HUES6 (cell line): ENCODE measurements around the gene PPP1CB.

Experiments used
- H3K27ac ChIP-seq: 2 replicates; pipeline ENCODE4 v1.7.0; 2013; ENCODE audit warnings: low read depth, mild to moderate bottlenecking, low read length, inconsistent platforms
- H3K27me3 ChIP-seq: 2 replicates; pipeline ENCODE4 v1.6.1; 2013; ENCODE audit warnings: low read length; ENCODE audit not compliant: control insufficient read depth, insufficient read depth
- H3K36me3 ChIP-seq: 2 replicates; pipeline ENCODE4 v1.6.1; 2013; ENCODE audit warnings: low read length; ENCODE audit not compliant: control insufficient read depth, insufficient read depth
- H3K4me1 ChIP-seq: 2 replicates; pipeline ENCODE4 v1.6.1; 2013; ENCODE audit warnings: low read length; ENCODE audit not compliant: control insufficient read depth, insufficient read depth
- H3K4me3 ChIP-seq: 2 replicates; pipeline ENCODE4 v1.5.1; 2013; ENCODE audit warnings: low read depth, low read length
- H3K9ac ChIP-seq: one replicate; pipeline ENCODE4 v1.6.1; 2013; ENCODE audit warnings: mild to moderate bottlenecking, low read length
- H3K9me3 ChIP-seq: 2 replicates; pipeline ENCODE4 v1.6.1; 2013; ENCODE audit warnings: low read depth, low read length; ENCODE audit not compliant: control insufficient read depth, insufficient read depth

PPP1CB gene

GRCh38 chr2:28751252-28751955, at the start of gene PPP1CB:
TSS of gene PPP1CB (plus strand) at chr2:28751830. CDS start at chr2:28752125, 295 bp downstream.
- Histone ChIP-seq H3K27me3 (no peaks in the 10 kb centered on the region), H3K4me3 (peak within 1 kb of the TSS; percentile 76), H3K36me3 (no peaks in the 10 kb centered on the region), H3K4me1 (peaks cover 24% of the 10 kb centered on the region), H3K27ac (peak within 1 kb of the TSS; percentile 80), H3K9me3 (no peaks in the 10 kb centered on the region), H3K9ac (peak within 1 kb of the TSS; percentile 99)

- peaks cover 19% of the 10 kb centered on the region; the same call in 1 of the 2 replicates for H3K9me3 ChIP-seq
- no peaks in the 10 kb centered on the region for H3K36me3 ChIP-seq
- no peaks in the 10 kb centered on the region for H3K27me3 ChIP-seq
- no peaks in the 10 kb centered on the region for H3K4me1 ChIP-seq
- no peak overlapping the region for H3K4me3 ChIP-seq
- no peak overlapping the region for H3K27ac ChIP-seq
- no peak overlapping the region for H3K9ac ChIP-seq
These were observed 49.2 kb upstream of the PPP1CB start for GRCh38 chr2:28702415-28702861.

GRCh38 chr2:28702878-28703277, 48.8 kb upstream of the PPP1CB start:
- no peaks in the 10 kb centered on the region for H3K4me1 ChIP-seq
- H3K27ac ChIP-seq: no peak overlapping the region
- peaks cover 19% of the 10 kb centered on the region; the same call in 1 of the 2 replicates for H3K9me3 ChIP-seq
- H3K36me3 ChIP-seq: no peaks in the 10 kb centered on the region
- no peak overlapping the region for H3K4me3 ChIP-seq
- H3K27me3 ChIP-seq: no peaks in the 10 kb centered on the region
- H3K9ac ChIP-seq: no peak overlapping the region

- H3K27me3 ChIP-seq: no peaks in the 10 kb centered on the region
- peaks cover 19% of the 10 kb centered on the region; the same call in 1 of the 2 replicates for H3K9me3 ChIP-seq
- no peaks in the 10 kb centered on the region for H3K36me3 ChIP-seq
- H3K9ac ChIP-seq: no peak overlapping the region
- H3K27ac ChIP-seq: no peak overlapping the region
- H3K4me3 ChIP-seq: no peak overlapping the region
- H3K4me1 ChIP-seq: no peaks in the 10 kb centered on the region
These were observed 47.0 kb upstream of the PPP1CB start for GRCh38 chr2:28704621-28705020.

GRCh38 chr2:28705751-28706440, 45.7 kb upstream of the PPP1CB start:
- Histone ChIP-seq H3K9me3 (peaks cover 19% of the 10 kb centered on the region; the same call in 1 of the 2 replicates), H3K9ac (no peak overlapping the region), H3K4me3 (no peak overlapping the region), H3K4me1 (no peaks in the 10 kb centered on the region), H3K27ac (no peak overlapping the region), H3K36me3 (no peaks in the 10 kb centered on the region), H3K27me3 (no peaks in the 10 kb centered on the region)

- Histone ChIP-seq H3K4me3 (no peak overlapping the region), H3K9ac (no peak overlapping the region), H3K27ac (no peak overlapping the region), H3K36me3 (no peaks in the 10 kb centered on the region), H3K27me3 (no peaks in the 10 kb centered on the region), H3K4me1 (no peaks in the 10 kb centered on the region), H3K9me3 (peaks cover 19% of the 10 kb centered on the region; the same call in 1 of the 2 replicates)
These were observed 44.0 kb upstream of the PPP1CB start for GRCh38 chr2:28707592-28707991.

GRCh38 chr2:28709101-28709500, 42.5 kb upstream of the PPP1CB start:
- Histone ChIP-seq H3K27ac (no peak overlapping the region), H3K9ac (no peak overlapping the region), H3K27me3 (no peaks in the 10 kb centered on the region), H3K4me3 (no peak overlapping the region), H3K4me1 (no peaks in the 10 kb centered on the region), H3K9me3 (peaks cover 19% of the 10 kb centered on the region; the same call in 1 of the 2 replicates), H3K36me3 (no peaks in the 10 kb centered on the region)

- Histone ChIP-seq H3K27ac (no peak overlapping the region), H3K27me3 (no peaks in the 10 kb centered on the region), H3K9me3 (peaks cover 15% of the 10 kb centered on the region; the same call in 1 of the 2 replicates), H3K4me3 (no peak overlapping the region), H3K4me1 (no peaks in the 10 kb centered on the region), H3K9ac (no peak overlapping the region), H3K36me3 (no peaks in the 10 kb centered on the region)
These were observed 41.1 kb upstream of the PPP1CB start for GRCh38 chr2:28710545-28710944.

GRCh38 chr2:28713577-28714298, 37.9 kb upstream of the PPP1CB start:
- Histone ChIP-seq H3K4me1 (no peaks in the 10 kb centered on the region), H3K27ac (no peak overlapping the region), H3K27me3 (no peaks in the 10 kb centered on the region), H3K4me3 (no peak overlapping the region), H3K9me3 (no peaks in the 10 kb centered on the region), H3K9ac (no peak overlapping the region), H3K36me3 (no peaks in the 10 kb centered on the region)

- no peak overlapping the region for H3K9ac ChIP-seq
- no peaks in the 10 kb centered on the region for H3K4me1 ChIP-seq
- H3K36me3 ChIP-seq: no peaks in the 10 kb centered on the region
- H3K9me3 ChIP-seq: no peaks in the 10 kb centered on the region
- no peak overlapping the region for H3K4me3 ChIP-seq
- H3K27ac ChIP-seq: no peak overlapping the region
- no peaks in the 10 kb centered on the region for H3K27me3 ChIP-seq
These were observed 35.3 kb upstream of the PPP1CB start for GRCh38 chr2:28716265-28716865.
